Keratinocyte (primary cell): Measurements from ENCODE around the gene CPEB4. TPM values are rescaled to one million over a fixed set of nuclear protein-coding genes. Genes with fewer than 3 reads are reported as not detected.

Experiments used
- DNase-seq: peaks from one replicate; pipeline ENCODE4 v3.0.0-alpha.2; 2011; ENCODE audit warnings: low read depth, missing footprints, low spot score
- FAIRE-seq: peaks from 2 replicates; lab custom pipeline; 2011; peaks lifted over from hg19 to GRCh38; lab: Jason Lieb, UNC
- H2AFZ ChIP-seq: 2 replicates; pipeline ENCODE4 v1.6.0; 2012; ENCODE audit warnings: low read length, control low read depth, inconsistent platforms; ENCODE audit not compliant: control insufficient read depth
- H3K27ac ChIP-seq: 2 replicates; pipeline ENCODE4 v1.5.1; 2011; ENCODE audit warnings: low read length; ENCODE audit not compliant: control insufficient read depth, insufficient read depth
- H3K27me3 ChIP-seq: 3 replicates; pipeline ENCODE4 v1.6.0; 2011; ENCODE audit warnings: low read length; ENCODE audit not compliant: control insufficient read depth, insufficient read depth; ENCODE audit errors: extremely low read depth
- H3K36me3 ChIP-seq, 2 experiments: 2 replicates in 1 of 2; 3 replicates in 1 of 2; pipeline ENCODE4 v1.5.1; 2011; ENCODE audit warnings: low read length in 2 of 2, mild to moderate bottlenecking in 1 of 2; ENCODE audit not compliant: control insufficient read depth in 2 of 2, insufficient read depth in 2 of 2; ENCODE audit errors: extremely low read depth in 1 of 2
- H3K4me1 ChIP-seq: 3 replicates; pipeline ENCODE4 v1.5.1; 2011; ENCODE audit warnings: low read length; ENCODE audit not compliant: control insufficient read depth, insufficient read depth; ENCODE audit errors: extremely low read depth
- H3K4me2 ChIP-seq: 3 replicates; pipeline ENCODE4 v1.6.0; 2011; ENCODE audit warnings: low read depth, low read length; ENCODE audit not compliant: control insufficient read depth, insufficient read depth; ENCODE audit errors: extremely low read depth
- H3K4me3 ChIP-seq, 3 experiments: fragments of 200-600 bp in 1 of 3; sonication (generic) in 1 of 3; 2 replicates in 2 of 3; 3 replicates in 1 of 3; pipeline ENCODE4 v1.5.1; 2011 to 2016; ENCODE audit warnings: low read length in 3 of 3, mild to moderate bottlenecking in 3 of 3, control low read depth in 2 of 3, inconsistent platforms in 1 of 3, low read depth in 1 of 3, mixed read lengths in 1 of 3, mixed run types in 1 of 3, moderate library complexity in 1 of 3; ENCODE audit not compliant: control insufficient read depth in 2 of 3, insufficient read depth in 2 of 3; ENCODE audit errors: extremely low read depth in 1 of 3
- H3K79me2 ChIP-seq: 2 replicates; pipeline ENCODE4 v1.6.0; 2012; ENCODE audit warnings: low read length; ENCODE audit not compliant: control insufficient read depth, insufficient read depth
- H3K9ac ChIP-seq: 3 replicates; pipeline ENCODE4 v1.6.0; 2011; ENCODE audit warnings: low read length; ENCODE audit not compliant: control insufficient read depth, insufficient read depth; ENCODE audit errors: extremely low read depth
- H3K9me1 ChIP-seq: 3 replicates; pipeline ENCODE4 v1.6.0; 2011; ENCODE audit warnings: low read length; ENCODE audit not compliant: control insufficient read depth, insufficient read depth; ENCODE audit errors: extremely low read depth
- H3K9me3 ChIP-seq: 2 replicates; pipeline ENCODE4 v1.5.1; 2012; ENCODE audit warnings: low read depth, low read length; ENCODE audit not compliant: control insufficient read depth
- H4K20me1 ChIP-seq: 3 replicates; pipeline ENCODE4 v1.6.0; 2011; ENCODE audit warnings: low read length; ENCODE audit not compliant: control insufficient read depth, insufficient read depth; ENCODE audit errors: extremely low read depth
- EZH2 ChIP-seq: IDR thresholded peaks from one replicate; pipeline ENCODE4 v1.6.1; 2012; ENCODE audit warnings: inconsistent platforms, mild to moderate bottlenecking, low read length, moderate library complexity
- dilution Hi-C: fragments of 300-500 bp; cut with MboI; formaldehyde crosslinking; loops from one replicate; pipeline ENCODE4 v1.7.0; 2020; ENCODE audit warnings: low sequenced_read_pairs; ENCODE audit not compliant: extremely low pct_ligation_motif_present
- polyA plus RNA-seq, 5 experiments: library from polyadenylated mRNA; depleted of rRNA in 3 of 5; stranded (reverse) in 3 of 5; stranded (forward) in 1 of 5; unstranded in 1 of 5; fragments of >200 nt; gene quantifications; 1 replicate in 1 of 5; 2 replicates in 3 of 5; 3 replicates in 1 of 5; pipeline versions ENCODE4 v1.2.1 to v1.2.3, GENCODE V29; 2011 to 2012; ENCODE audit warnings: missing spikeins in 2 of 5, low read depth in 1 of 5, low replicate concordance in 1 of 5
- TF ChIP-seq, protein P1 (sequence below), 3 experiments: IDR thresholded peaks in 1 of 3; conservative IDR thresholded peaks in 1 of 3; optimal IDR thresholded peaks in 1 of 3; 2 replicates in 2 of 3; 3 replicates in 1 of 3; pipeline versions ENCODE3 to v1.5.1; 2011; ENCODE audit warnings: low read length in 3 of 3, mild to moderate bottlenecking in 3 of 3, moderate library complexity in 2 of 3, control low read depth in 1 of 3, inconsistent platforms in 1 of 3; ENCODE audit not compliant: insufficient read depth in 2 of 3; ENCODE audit errors: extremely low read depth in 1 of 3

CPEB4 gene
- polyA plus RNA-seq, 1 donor (not counting 4 experiments of a cell fraction or from before 2014, with no cell fraction given) = 13.8 TPM

DNA sequence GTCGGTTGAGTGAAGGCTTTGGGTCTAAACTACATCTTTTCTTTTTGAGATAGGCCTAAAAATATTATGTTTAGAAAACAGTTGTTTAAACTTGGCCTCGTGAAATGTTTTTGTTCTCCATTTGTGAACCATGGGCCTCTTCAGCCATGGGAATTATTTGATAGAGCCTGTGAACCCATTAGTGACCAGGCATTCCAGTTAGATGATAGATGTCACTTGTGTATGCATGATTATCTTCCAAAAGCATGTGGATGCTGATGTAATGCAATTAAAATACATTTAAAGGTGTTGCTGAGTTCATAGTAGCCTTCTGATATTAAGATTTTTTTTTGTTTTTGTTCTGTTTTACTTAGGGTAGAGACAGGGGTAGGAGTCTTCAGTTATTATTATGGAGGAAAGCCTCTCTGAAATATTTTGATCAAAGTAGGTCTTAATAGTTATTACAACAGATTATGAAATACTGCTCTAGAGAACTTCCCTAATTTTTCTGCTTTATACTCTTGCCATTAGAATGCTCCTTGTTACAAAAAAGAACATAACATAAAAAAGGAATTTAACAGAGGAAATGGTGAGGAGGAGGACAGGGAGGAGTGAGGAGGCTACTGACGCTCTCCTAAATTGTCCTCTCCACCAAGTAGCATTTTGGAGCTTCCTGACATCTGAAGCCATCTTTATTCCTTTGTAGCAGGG, 32.9 kb downstream of the CPEB4 start:
- dilution Hi-C loops = no loop called here
- no peak overlapping the region for H3K27ac ChIP-seq
- H3K79me2 ChIP-seq = peaks cover 2% of the 10 kb centered on the region
- no peak overlapping the region for H3K4me3 ChIP-seq
- FAIRE-seq (no peak), DNase-seq (no peak)
- no peaks in the 10 kb centered on the region for H3K27me3 ChIP-seq
- no peaks in the 10 kb centered on the region for H3K9me3 ChIP-seq
- no peak overlapping the region for H3K4me2 ChIP-seq
- peaks cover 20% of the 10 kb centered on the region for H3K4me1 ChIP-seq
- no peak overlapping the region for H2AFZ ChIP-seq
- H4K20me1 ChIP-seq = no peaks in the 10 kb centered on the region
- TF ChIP-seq EZH2 = no peak
- TF ChIP-seq, protein P1, sequence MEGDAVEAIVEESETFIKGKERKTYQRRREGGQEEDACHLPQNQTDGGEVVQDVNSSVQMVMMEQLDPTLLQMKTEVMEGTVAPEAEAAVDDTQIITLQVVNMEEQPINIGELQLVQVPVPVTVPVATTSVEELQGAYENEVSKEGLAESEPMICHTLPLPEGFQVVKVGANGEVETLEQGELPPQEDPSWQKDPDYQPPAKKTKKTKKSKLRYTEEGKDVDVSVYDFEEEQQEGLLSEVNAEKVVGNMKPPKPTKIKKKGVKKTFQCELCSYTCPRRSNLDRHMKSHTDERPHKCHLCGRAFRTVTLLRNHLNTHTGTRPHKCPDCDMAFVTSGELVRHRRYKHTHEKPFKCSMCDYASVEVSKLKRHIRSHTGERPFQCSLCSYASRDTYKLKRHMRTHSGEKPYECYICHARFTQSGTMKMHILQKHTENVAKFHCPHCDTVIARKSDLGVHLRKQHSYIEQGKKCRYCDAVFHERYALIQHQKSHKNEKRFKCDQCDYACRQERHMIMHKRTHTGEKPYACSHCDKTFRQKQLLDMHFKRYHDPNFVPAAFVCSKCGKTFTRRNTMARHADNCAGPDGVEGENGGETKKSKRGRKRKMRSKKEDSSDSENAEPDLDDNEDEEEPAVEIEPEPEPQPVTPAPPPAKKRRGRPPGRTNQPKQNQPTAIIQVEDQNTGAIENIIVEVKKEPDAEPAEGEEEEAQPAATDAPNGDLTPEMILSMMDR (optimal IDR thresholded peaks at IDR 0.05 in 1 of 3, IDR thresholded peaks at IDR 0.05 in 1 of 3, conservative IDR thresholded peaks at IDR 0.05 in 1 of 3; ENCODE audit: extremely low read depth in 1 of 3, insufficient read depth in 2 of 3, low read length in 3 of 3) = no peak
- peaks cover 1 to 3% of the 10 kb centered on the region in 2 experiments for H3K36me3 ChIP-seq
- no peak overlapping the region for H3K9ac ChIP-seq
- H3K9me1 ChIP-seq = no peaks in the 10 kb centered on the region

DNA sequence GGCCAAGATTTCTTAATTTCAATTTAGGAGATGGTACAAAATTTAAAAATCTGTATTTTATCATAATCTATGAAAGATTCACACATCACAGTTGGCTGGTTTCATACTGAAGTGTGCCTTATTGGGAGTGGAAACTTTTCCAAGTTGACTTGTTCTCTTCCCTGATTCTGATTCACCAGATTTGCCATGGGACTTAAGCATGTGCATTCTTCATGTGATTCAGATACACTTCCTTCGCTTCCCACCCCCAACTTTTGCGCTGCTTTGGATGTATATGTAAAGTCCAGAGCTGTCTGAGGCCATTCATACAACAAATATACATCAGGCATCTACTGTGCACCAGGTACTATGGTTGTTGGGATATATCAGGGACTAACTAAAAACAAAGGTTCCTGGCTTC, 34.4 kb downstream of the CPEB4 start:
- no peak overlapping the region for H3K27ac ChIP-seq
- H2AFZ ChIP-seq = no peak overlapping the region
- no peak for DNase-seq
- no peak for FAIRE-seq
- H3K4me1 ChIP-seq = peaks cover 24% of the 10 kb centered on the region
- dilution Hi-C loops = no loop called here
- H4K20me1 ChIP-seq = no peaks in the 10 kb centered on the region
- H3K9me3 ChIP-seq = no peaks in the 10 kb centered on the region
- TF ChIP-seq, protein P1 (optimal IDR thresholded peaks at IDR 0.05 in 1 of 3, IDR thresholded peaks at IDR 0.05 in 1 of 3, conservative IDR thresholded peaks at IDR 0.05 in 1 of 3; ENCODE audit: extremely low read depth in 1 of 3, insufficient read depth in 2 of 3, low read length in 3 of 3) = no peak
- TF ChIP-seq EZH2 = no peak
- no peaks in the 10 kb centered on the region for H3K27me3 ChIP-seq
- peaks cover 2% of the 10 kb centered on the region for H3K9me1 ChIP-seq
- H3K9ac ChIP-seq = no peak overlapping the region
- H3K36me3 ChIP-seq = peaks cover 1 to 3% of the 10 kb centered on the region in 2 experiments
- H3K79me2 ChIP-seq = peaks cover 2% of the 10 kb centered on the region
- no peak overlapping the region for H3K4me3 ChIP-seq
- H3K4me2 ChIP-seq = no peak overlapping the region
